HEK293T (cell line): ENCODE results near the gene ATG14.

ENCODE experiments used
- BHLHE40 ChIP-seq: fragments of 450-650 bp; IDR thresholded peaks from 2 replicates; pipeline ENCODE4 v1.6.1; 2016; ENCODE audit warnings: mild to moderate bottlenecking, moderate library complexity, borderline replicate concordance
- ELF4 ChIP-seq: fragments of 450-650 bp; IDR thresholded peaks from 2 replicates; pipeline ENCODE4 v1.6.1; 2017; ENCODE audit warnings: antibody characterized with exemption
- HDGF ChIP-seq: fragments of 450-650 bp; IDR thresholded peaks from 2 replicates; pipeline ENCODE4 v1.6.1; 2017; ENCODE audit warnings: antibody characterized with exemption, borderline replicate concordance
- SUZ12 ChIP-seq: fragments of 450-650 bp; IDR thresholded peaks from 2 replicates; pipeline ENCODE4 v1.6.1; 2016; ENCODE audit warnings: mild to moderate bottlenecking

DNA sequence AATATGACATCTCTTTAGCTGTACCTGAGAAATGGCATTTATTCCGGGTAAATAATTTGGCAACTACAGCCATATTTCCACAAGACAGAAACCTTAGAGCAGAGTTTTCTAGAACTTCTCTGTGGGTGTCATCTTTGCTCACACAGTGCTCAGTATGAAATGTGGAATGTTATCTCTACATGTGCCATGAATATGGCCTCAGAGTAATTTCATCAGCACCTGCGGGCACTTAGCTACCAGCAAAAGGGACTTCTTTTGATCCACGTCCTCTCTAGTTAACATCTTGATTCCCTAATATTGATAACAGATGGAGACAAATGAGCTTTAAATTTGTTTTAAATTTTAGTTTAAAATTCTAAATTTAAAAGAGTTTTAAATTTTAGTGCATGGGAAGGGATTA is 2.9 kb upstream of the ATG14 start:
- TF ChIP-seq ELF4 (no peak), BHLHE40 (no peak), HDGF (no peak), SUZ12 (no peak)
